Measurements from ENCODE around the gene CRTAC1.

CRTAC1 gene

GRCh38 chr10:98029149-98030092 lies 1.0 kb downstream of the CRTAC1 start:
- DNase-seq: no peak

DNA sequence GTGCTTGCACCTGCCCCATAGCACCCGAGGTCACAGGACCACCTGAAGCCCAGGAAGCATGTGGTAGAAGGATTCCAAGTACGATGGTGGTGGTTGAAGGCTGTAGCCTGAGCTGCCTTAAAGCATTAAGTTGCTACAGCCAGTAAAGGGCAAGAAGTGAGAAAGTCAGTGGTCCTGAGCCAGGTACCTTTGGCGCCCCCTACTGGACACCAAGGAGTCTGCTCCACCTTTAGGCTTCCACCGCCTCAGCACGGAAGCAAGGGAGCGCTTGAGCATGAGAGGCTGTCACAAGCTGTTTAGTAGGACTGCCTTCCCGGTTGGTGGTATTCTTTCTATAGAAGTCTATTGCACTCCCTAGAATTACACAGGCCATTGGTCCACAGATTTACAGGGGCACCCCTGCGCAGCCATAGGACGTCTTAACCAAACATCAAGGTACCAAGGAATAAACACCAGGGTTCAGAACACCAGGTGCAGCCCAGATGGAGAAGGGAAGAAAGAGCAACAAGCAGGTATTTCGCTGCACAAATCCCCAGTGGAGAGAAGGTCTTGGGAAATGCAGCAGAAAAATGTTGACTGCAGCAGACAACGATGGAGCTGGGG lies 2.2 kb downstream of the CRTAC1 start:
- DNase-seq: peak; percentile 53

- no peak for DNase-seq
Observed at GRCh38 chr10:98023024-98023423, 7.4 kb downstream of the CRTAC1 start.

- no peak for DNase-seq
Observed at GRCh38 chr10:98020784-98021183, 9.6 kb downstream of the CRTAC1 start.

DNA sequence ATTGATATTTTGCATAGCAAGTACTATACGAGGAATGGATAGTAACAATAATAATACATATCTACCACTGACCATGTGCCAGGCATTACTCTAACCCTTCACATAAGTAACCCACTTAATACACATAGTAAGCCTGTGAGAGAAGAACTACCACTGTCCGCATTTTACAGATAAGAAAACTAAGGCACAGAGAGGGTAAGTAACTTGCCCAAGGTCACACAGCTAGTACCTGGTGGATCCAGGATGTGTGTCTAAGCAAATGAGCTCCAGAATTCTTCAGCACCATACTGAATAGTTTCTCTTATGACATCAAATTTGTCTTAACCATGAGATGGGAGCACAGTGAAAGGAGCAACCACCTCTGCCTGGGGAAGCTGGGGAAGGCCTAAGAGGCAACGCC lies 10.2 kb downstream of the CRTAC1 start:
- no peak for DNase-seq

DNA sequence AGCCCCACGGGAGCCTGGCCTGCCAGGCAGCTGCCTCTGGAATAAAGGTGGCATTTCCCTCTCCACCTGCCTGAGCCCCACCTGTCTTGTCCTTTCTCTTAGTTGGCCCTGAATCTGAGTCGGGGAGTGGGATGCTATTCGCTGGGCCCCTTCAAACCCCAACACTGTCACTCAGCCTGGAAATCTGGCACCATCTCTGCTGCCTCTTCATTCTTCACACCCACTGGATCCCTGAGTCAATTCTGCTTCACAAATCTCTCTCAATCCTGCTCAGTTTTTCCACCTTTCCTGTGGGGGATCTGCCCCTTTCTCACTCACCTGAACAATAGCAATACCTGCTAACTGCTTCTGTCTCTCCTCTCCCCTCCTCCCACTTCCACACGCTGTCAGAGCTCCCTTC lies 10.6 kb downstream of the CRTAC1 start:
- no peak for DNase-seq

- no peak for DNase-seq
Observed at GRCh38 chr10:98016772-98017475, 13.5 kb downstream of the CRTAC1 start.

DNA sequence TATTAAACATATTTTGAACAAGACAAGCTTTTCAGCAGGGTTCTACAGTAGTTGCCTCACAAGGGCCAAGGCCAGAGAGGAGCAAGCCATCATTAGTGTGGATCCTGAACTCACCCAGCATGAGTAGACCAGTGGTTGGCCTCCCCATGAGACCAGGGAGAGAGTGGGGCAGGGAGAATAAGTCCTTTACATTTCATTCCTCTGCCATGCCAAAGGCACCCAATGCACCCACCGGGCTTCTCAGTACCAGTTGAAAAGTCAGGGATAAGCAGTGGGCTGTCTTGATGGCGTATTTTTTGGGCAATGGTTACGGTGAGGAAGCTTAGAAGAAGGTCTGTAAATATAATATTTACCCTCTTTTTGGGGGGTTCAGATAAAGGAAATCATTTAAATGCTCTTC lies 16.6 kb downstream of the CRTAC1 start:
- no peak for DNase-seq

GRCh38 chr10:98013122-98013521 lies 17.3 kb downstream of the CRTAC1 start:
- no peak for DNase-seq

DNA sequence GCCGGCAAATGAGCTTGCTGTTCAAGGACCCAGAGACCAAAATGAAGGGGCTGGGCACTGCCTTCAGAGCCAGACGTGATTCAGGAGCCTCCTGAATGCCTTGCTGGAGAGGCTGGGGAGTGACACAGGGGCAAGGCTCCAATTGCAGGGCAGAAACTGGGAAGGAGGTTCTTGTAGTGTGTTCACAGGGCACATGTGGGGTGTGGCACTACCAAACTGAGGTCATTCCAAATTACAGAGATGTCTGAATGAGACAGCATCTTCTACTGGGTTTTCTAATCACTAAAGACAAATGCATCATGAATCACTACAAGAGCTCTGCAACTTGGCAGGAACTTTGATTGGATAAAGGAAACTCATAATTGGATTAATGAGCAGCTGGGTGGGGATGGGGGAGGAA lies 17.8 kb downstream of the CRTAC1 start:
- DNase-seq: no peak

GRCh38 chr10:98010939-98011685 lies 19.3 kb downstream of the CRTAC1 start:
- no peak for DNase-seq

DNA sequence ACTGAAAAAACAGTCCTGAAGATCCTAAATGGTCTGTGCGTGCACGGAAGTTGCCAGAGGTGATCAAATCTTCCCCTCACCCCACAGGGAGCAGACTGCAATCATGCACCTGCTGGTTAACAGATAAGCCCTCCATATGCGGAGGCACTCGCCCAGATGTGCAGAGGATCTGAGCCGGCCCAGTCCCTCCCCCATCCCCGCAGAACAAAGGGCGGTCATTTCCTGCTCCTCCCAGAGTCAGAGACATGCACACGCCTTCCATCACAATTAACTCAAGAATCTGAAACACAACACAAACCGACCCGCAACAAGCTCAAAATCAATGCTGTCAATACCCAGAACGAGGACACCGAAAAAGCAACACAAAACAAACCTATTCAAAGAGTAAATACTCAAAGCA lies 24.2 kb downstream of the CRTAC1 start:
- no peak for DNase-seq

DNA sequence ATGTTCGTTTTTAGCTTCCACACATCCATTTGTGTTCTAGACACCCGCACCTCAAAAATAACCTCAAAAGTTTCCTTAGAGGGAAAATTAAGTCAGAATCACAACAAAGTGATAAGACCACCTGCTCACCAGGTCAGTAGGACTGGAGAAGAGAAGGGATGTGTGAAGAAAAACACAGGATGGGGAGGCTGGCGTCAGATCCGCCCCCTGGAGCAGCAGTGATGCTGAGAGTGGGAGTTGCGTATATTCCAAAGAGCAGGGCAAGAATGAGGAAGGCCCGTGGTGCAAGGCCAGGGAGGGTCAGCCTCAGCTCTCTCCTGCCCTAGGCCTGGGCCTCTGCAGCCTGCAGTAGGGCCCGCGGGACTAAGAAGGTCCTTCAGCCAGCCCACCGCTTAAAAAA lies 28.7 kb downstream of the CRTAC1 start:
- DNase-seq: no peak

DNA sequence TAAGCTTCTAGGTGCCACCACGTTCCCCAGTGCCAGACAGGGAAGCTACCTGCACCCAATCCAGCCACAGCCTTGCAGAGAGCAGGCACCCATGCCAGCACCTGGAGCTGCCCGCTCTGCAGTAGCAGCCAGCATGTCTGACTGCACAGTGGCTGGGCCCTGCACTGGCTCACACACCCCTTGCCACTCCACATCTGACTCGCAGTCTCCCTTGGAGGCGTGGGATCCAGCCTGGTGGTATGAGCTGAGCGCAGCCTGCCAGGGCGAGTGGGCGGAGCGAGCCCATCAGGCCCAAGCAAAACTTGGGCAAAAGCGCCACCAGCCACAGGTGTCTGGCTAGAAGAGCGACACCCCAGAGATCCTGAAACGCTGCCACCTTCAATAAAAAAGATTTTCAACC lies 30.1 kb downstream of the CRTAC1 start:
- DNase-seq: no peak

DNA sequence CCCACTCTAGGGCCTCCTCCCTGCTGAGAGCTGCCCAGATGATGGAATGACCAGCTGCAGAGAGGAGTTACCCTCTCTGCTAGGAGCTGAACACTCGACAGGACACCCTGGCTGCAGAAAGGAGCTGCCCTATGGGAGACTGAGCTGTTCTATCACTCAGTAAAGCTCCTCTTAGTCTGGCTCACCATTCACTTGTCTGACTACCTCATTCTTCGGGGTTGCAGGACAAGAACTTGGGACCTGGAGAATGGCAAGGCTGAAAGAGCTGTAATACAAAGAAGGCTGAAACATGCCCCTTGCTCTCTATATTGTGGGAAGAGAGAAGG lies 30.5 kb downstream of the CRTAC1 start:
- DNase-seq: no peak

DNA sequence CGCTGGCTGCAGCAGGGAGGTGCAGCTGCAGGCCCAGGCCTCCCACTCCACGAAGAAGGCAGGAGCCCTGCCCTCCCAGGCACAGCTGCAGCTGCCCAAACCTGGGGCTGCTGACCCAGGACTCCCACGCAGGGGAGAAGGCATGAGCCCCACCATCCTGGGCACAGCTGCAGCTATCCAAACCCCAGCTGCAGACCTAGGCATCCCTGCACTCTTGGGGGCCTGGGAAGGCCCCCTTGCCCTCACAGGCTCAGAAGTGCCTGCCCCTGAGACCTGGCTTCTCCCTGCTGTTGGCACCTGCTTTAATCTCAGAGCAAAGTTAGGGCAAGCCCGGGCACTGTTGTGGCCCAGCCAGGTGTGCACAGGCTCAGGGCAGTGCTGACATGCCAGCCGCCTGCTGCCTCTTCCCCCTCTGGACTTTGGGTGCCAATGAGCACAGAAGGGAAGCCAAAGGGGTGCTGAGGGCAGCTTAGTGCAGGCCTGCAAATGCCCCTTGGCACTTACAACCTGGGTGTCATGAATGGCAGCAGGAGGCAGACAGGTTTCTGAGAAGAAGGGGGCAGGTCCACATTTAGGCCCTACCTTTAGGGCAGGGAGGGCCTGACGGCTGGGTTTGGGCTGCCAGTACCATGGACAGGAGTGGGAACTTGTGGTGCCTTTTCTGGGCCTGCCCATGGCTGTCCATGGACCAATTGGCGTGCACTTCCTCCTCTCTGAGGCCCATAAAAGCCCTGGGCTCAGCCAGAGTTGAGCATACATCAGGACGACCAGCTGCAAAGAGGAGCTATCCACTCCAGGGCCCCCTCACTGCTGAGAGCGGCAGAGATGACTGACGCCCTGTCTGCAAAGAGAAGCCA lies 31.1 kb downstream of the CRTAC1 start:
- DNase-seq: no peak

DNA sequence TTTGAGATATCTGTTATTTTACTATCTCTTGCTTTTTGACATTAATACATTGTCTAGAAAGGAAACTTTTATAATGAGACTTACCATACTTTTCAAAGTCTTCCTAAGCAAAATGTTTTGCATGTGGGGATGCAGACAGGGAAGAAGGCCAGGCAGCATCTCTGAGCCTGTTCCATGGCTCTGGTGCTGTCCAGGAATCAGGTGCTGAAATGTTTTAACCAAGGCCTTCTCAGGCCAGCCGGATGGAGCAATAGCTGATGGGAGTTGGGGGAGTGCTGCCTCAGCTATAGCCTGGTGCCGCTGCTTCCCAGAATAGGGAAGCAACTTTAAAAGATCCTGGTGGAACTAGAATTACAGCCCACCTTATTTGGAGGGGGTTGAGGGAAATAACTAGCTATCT lies 38.5 kb downstream of the CRTAC1 start:
- no peak for DNase-seq

DNA sequence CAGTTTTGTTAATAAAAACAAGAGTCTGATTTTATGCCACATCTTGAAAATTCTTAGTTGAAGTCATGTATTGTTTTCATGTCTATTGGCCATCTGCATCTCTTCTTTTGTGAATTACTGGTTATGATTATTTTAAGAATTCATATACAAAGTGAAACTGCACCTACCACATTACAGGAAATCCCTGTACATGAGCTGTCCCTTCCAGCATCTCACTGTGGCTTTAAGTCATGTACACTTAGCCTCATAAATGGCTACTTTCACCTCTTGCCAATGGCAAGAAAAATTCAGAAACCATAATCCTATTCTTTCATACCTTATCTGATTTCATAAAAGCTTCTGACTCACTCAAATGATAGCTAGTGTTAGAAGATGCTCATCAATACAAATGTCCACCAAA lies 48.6 kb downstream of the CRTAC1 start:
- no peak for DNase-seq

- no peak for DNase-seq
Observed at GRCh38 chr10:97977673-97978072, 52.7 kb downstream of the CRTAC1 start.

GRCh38 chr10:97975598-97975997 lies 54.8 kb downstream of the CRTAC1 start:
- no peak for DNase-seq

DNA sequence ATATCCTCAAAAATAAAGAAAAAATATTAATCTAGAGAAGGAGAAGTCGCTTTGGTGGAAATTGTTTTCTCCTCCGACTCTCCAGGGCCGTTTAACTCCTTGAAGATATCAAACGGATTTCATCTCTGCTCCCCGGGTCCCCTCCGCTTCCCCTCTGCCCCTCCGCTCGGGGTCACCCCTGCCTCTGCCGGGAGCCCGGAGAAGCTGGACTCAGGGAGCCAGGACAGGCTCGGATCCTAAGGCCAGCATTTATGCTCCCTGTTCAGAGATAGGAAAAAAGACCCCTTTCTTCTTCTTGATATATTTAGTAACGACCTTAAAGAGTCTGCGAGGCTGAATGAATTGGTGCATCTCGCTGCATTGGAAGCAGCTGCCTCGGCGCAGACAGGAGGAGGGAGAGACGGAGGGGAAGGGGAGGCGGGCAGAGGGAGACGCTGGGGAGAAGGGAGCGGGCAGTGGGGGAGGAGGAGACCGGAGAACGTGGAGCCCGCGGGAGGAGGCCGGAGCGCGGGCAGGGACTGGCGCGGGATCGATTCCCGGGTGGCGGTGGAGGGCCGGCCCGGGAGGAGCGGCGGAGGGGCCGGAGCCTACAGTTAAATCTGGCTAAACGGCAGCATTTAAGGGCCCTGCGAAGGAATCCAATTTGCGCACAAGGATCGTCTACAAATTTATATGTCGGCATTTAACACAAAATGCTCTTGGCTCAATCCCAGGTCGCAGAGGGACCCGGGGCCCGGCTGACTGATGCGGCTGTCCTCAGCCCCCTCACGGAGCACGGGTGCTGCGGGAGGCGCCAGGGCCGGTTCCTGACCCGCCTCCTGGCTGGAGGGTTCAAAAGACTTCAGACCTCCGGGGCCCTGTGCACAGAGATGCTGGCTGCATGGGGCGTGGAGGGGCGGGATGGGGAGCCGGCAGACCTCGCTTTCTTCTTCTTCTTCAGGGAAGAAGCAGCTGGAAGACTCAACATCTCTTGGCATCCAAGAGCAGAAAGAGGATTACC lies 55.6 kb downstream of the CRTAC1 start:
- DNase-seq: no peak

Measured in T-helper 9 cell (primary cell).